OCI-LY3 (cell line): ENCODE data around the gene UBAP2.

Source experiments
- H2AFZ ChIP-seq: fragments of 200-600, 300-600 bp; shearing (Covaris generic); 2 replicates; pipeline ENCODE4 v1.6.0; 2014; ENCODE audit warnings: antibody characterized with exemption, low read depth, low read length
- H3K27ac ChIP-seq: fragments of 200-600, 300-600 bp; sonication (generic); 2 replicates; pipeline ENCODE4 v1.5.1; 2014; ENCODE audit warnings: mild to moderate bottlenecking, low read length, moderate library complexity, mixed read lengths
- H3K27me3 ChIP-seq: fragments of 200-600, 300-600 bp; sonication (generic); 2 replicates; pipeline ENCODE4 v1.6.1; 2014; ENCODE audit warnings: low read depth, low read length, mixed read lengths
- H3K36me3 ChIP-seq: fragments of 200-600, 300-600 bp; sonication (generic); replicated peaks from 2 replicates; pipeline ENCODE3; 2014; ENCODE audit warnings: low read depth, low read length, mixed read lengths
- H3K4me1 ChIP-seq: fragments of 300-600, 200-600 bp; sonication (generic); 2 replicates; pipeline ENCODE4 v1.6.1; 2014; ENCODE audit warnings: low read length, mixed read lengths
- H3K4me2 ChIP-seq: fragments of 200-600, 300-600 bp; sonication (generic); 2 replicates; pipeline ENCODE4 v1.6.1; 2014; ENCODE audit warnings: low read length, mixed read lengths
- H3K4me3 ChIP-seq: fragments of 300-600, 200-600 bp; sonication (generic); 2 replicates; pipeline ENCODE4 v1.5.1; 2014; ENCODE audit warnings: antibody characterized with exemption, mild to moderate bottlenecking, low read length, moderate library complexity
- H3K79me2 ChIP-seq: fragments of 300-600, 200-600 bp; shearing (Covaris generic); 2 replicates; pipeline ENCODE4 v1.6.1; 2014; ENCODE audit warnings: mild to moderate bottlenecking, low read length, mixed read lengths
- H3K9ac ChIP-seq: fragments of 300-600, 200-600 bp; shearing (Covaris generic); 2 replicates; pipeline ENCODE4 v1.6.0; 2014; ENCODE audit warnings: mild to moderate bottlenecking, low read length, moderate library complexity
- H3K9me3 ChIP-seq: fragments of 200-600, 300-600 bp; shearing (Covaris generic); 2 replicates; pipeline ENCODE4 v1.6.1; 2014; ENCODE audit warnings: low read length, mixed read lengths; ENCODE audit not compliant: insufficient read depth
- H4K20me1 ChIP-seq: fragments of 200-600, 300-600 bp; sonication (generic); 2 replicates; pipeline ENCODE4 v1.6.1; 2016; ENCODE audit warnings: low read length, mixed read lengths; ENCODE audit not compliant: insufficient read depth
- EZH2phosphoT487 ChIP-seq: fragments of 200-600 bp; shearing (Covaris generic); IDR thresholded peaks from 2 replicates; pipeline ENCODE4 v1.6.1; 2018; ENCODE audit warnings: antibody characterized with exemption, mixed run types, low read depth
- TF ChIP-seq, protein P1 (sequence below): fragments of 200-600, 300-600 bp; sonication (generic); IDR thresholded peaks from 2 replicates; pipeline ENCODE4 v1.5.1; 2014; ENCODE audit warnings: antibody characterized with exemption, low read length, low read depth

Gene UBAP2

DNA sequence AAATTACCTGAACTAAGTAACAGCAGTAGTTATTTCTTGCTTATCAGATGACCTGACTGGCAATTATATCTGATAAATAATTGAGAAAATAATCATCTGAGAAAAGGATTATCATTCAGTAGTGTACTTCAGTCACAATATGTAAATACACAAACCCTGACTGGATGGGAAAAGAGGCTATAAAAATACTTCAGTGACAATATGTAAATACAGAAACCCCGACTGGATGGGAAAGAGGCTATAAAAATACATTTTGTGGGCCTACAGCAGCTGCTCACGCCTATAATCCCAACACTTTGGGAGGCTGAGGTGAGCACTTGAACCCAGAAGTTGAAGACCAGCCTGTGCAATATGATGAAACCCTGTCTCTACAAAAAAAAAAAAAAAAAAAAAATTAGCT, 11.1 kb downstream of the UBAP2 start:
- Histone ChIP-seq H3K27ac (no peak overlapping the region), H3K79me2 (peaks cover 93% of the 10 kb centered on the region), H2AFZ (no peak overlapping the region), H3K9ac (no peak overlapping the region), H4K20me1 (peaks cover 31% of the 10 kb centered on the region), H3K36me3 (peaks cover 25% of the 10 kb centered on the region), H3K27me3 (no peaks in the 10 kb centered on the region), H3K9me3 (no peaks in the 10 kb centered on the region), H3K4me1 (no peaks in the 10 kb centered on the region), H3K4me2 (no peak overlapping the region), H3K4me3 (no peak overlapping the region)
- TF ChIP-seq EZH2phosphoT487: no peak
- TF ChIP-seq, protein P1, sequence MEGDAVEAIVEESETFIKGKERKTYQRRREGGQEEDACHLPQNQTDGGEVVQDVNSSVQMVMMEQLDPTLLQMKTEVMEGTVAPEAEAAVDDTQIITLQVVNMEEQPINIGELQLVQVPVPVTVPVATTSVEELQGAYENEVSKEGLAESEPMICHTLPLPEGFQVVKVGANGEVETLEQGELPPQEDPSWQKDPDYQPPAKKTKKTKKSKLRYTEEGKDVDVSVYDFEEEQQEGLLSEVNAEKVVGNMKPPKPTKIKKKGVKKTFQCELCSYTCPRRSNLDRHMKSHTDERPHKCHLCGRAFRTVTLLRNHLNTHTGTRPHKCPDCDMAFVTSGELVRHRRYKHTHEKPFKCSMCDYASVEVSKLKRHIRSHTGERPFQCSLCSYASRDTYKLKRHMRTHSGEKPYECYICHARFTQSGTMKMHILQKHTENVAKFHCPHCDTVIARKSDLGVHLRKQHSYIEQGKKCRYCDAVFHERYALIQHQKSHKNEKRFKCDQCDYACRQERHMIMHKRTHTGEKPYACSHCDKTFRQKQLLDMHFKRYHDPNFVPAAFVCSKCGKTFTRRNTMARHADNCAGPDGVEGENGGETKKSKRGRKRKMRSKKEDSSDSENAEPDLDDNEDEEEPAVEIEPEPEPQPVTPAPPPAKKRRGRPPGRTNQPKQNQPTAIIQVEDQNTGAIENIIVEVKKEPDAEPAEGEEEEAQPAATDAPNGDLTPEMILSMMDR: no peak

DNA sequence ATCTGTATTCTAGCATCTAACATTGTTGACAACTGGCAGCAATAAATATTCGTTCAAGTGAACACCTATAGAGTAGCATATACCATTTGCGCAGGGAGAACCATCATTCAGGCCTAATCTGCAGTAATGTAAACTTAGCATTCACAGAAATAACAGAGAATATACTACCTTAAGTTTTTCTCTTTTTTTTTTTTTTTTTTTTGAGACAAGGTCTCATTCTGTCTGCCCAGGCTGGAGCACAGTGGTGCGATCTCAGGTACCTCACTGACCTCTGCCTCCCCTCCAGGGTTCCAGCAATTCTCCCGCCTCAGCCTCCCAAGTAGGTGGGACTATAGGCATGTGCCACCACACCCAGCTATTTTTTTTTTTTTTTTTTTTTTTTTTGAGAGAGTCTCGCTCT, 12.1 kb downstream of the UBAP2 start:
- peaks cover 93% of the 10 kb centered on the region for H3K79me2 ChIP-seq
- no peak overlapping the region for H3K9ac ChIP-seq
- H3K9me3 ChIP-seq: no peaks in the 10 kb centered on the region
- H3K27ac ChIP-seq: no peak overlapping the region
- H4K20me1 ChIP-seq: peaks cover 36% of the 10 kb centered on the region
- TF ChIP-seq EZH2phosphoT487: no peak
- TF ChIP-seq, protein P1: no peak
- no peak overlapping the region for H3K4me3 ChIP-seq
- H3K4me1 ChIP-seq: no peaks in the 10 kb centered on the region
- H3K4me2 ChIP-seq: no peak overlapping the region
- H3K36me3 ChIP-seq: peaks cover 18% of the 10 kb centered on the region
- no peak overlapping the region for H2AFZ ChIP-seq
- H3K27me3 ChIP-seq: no peaks in the 10 kb centered on the region

DNA sequence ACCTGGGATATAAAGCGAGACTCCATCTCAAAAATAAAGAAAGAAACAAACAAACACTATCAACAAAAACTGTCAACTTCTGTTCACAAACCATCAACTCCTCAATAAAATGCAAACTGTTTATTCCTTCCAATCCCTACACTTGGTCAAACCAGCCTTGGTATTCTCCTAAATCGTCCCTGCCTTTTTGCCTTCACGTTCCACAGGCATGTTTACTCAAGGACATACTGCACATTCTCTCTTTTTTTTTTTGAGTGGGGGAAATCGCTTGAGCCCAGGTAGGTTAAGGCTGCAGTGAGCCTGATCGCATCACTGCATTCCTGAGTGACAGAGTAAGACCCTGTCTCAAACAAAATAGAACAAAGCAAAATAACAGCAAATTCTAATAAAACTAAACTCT, 13.0 kb downstream of the UBAP2 start:
- Histone ChIP-seq H3K36me3 (peaks cover 14% of the 10 kb centered on the region), H3K4me3 (no peak overlapping the region), H3K4me2 (no peak overlapping the region), H2AFZ (no peak overlapping the region), H4K20me1 (peaks cover 34% of the 10 kb centered on the region), H3K27me3 (no peaks in the 10 kb centered on the region), H3K4me1 (no peaks in the 10 kb centered on the region), H3K27ac (no peak overlapping the region), H3K79me2 (peaks cover 94% of the 10 kb centered on the region), H3K9me3 (no peaks in the 10 kb centered on the region), H3K9ac (no peak overlapping the region)
- TF ChIP-seq, protein P1: no peak
- TF ChIP-seq EZH2phosphoT487: no peak

- no peaks in the 10 kb centered on the region for H3K4me1 ChIP-seq
- H3K4me2 ChIP-seq: no peak overlapping the region
- no peaks in the 10 kb centered on the region for H3K9me3 ChIP-seq
- no peaks in the 10 kb centered on the region for H3K27me3 ChIP-seq
- H3K4me3 ChIP-seq: no peak overlapping the region
- no peak overlapping the region for H3K9ac ChIP-seq
- H3K36me3 ChIP-seq: peaks cover 10% of the 10 kb centered on the region
- H3K79me2 ChIP-seq: peaks cover 94% of the 10 kb centered on the region
- no peak for TF ChIP-seq EZH2phosphoT487
- TF ChIP-seq, protein P1: no peak
- H4K20me1 ChIP-seq: peaks cover 32% of the 10 kb centered on the region
- no peak overlapping the region for H3K27ac ChIP-seq
- no peak overlapping the region for H2AFZ ChIP-seq
Observed at GRCh38 chr9:34034698-34035065, 14.0 kb downstream of the UBAP2 start.
